C1 segment of cervical spinal cord (tissue), 14 donors: ENCODE results near the gene ZNF469.

Experiments
- DNase-seq, 14 donors: peaks; one replicate each; lab custom pipeline; 2025; lab: John Stamatoyannopoulos, UW

The ZNF469 gene, protein sequence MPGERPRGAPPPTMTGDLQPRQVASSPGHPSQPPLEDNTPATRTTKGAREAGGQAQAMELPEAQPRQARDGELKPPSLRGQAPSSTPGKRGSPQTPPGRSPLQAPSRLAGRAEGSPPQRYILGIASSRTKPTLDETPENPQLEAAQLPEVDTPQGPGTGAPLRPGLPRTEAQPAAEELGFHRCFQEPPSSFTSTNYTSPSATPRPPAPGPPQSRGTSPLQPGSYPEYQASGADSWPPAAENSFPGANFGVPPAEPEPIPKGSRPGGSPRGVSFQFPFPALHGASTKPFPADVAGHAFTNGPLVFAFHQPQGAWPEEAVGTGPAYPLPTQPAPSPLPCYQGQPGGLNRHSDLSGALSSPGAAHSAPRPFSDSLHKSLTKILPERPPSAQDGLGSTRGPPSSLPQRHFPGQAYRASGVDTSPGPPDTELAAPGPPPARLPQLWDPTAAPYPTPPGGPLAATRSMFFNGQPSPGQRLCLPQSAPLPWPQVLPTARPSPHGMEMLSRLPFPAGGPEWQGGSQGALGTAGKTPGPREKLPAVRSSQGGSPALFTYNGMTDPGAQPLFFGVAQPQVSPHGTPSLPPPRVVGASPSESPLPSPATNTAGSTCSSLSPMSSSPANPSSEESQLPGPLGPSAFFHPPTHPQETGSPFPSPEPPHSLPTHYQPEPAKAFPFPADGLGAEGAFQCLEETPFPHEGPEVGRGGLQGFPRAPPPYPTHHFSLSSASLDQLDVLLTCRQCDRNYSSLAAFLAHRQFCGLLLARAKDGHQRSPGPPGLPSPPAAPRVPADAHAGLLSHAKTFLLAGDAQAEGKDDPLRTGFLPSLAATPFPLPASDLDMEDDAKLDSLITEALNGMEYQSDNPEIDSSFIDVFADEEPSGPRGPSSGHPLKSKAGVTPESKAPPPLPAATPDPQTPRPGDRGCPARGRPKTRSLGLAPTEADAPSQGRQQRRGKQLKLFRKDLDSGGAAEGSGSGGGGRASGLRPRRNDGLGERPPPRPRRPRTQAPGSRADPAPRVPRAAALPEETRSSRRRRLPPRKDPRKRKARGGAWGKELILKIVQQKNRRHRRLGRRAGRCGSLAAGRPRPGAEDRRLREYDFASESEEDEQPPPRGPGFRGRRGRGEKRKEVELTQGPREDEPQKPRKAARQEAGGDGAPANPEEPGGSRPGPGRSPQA (N-terminal part only)

DNA sequence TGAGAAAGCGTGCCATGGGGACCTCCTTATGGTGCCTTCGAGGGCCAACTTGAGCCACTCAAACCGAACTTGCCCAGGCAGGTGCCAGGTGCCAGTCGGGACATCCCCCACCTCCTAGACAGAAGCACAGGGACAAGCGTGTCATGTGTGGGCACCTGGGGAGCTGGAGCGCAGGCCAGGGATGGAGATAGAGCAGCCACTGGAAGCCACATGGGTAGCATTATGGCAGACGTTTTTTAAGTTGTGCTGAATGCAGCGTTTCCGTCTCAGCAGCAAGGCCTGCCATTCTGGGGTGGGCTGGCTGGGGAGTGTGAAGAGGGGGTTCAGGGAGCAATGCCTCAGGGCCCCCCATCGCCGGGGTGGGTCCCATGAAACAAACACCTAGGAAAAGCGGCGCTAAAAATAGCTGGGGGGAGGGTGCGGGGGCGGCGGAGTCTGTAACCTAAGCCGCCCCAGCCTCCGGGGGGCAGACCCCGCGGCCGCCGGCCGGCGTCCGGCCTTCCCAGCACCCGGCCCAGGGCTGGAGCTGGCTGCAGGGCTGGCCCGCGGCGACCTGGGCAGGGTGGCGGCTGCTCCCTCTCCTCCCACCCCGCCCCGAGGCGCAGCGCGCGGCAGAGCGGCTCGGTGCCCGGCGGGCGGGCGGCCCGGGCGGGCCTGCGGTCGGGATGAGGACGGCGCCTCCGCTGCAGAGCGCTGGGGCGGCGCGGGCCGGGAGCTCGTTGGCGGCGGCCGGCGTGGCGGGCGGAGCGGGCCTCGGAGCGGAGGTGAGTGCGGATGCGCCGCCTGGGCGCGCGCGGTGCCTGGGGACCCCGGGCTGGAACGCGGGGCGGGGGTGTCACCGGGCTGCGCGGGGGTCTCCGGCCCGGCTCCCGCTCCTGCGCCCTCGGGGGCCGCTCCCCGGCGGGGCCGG, at the start of gene ZNF469:
ZNF469 (plus strand) TSS at position 469 of the 910 bp plus-strand sequence. CDS start 44,512 bp downstream, outside the sequence.
- DNase-seq: peak in 2 of 14 donors; percentile 23 to 34

DNA sequence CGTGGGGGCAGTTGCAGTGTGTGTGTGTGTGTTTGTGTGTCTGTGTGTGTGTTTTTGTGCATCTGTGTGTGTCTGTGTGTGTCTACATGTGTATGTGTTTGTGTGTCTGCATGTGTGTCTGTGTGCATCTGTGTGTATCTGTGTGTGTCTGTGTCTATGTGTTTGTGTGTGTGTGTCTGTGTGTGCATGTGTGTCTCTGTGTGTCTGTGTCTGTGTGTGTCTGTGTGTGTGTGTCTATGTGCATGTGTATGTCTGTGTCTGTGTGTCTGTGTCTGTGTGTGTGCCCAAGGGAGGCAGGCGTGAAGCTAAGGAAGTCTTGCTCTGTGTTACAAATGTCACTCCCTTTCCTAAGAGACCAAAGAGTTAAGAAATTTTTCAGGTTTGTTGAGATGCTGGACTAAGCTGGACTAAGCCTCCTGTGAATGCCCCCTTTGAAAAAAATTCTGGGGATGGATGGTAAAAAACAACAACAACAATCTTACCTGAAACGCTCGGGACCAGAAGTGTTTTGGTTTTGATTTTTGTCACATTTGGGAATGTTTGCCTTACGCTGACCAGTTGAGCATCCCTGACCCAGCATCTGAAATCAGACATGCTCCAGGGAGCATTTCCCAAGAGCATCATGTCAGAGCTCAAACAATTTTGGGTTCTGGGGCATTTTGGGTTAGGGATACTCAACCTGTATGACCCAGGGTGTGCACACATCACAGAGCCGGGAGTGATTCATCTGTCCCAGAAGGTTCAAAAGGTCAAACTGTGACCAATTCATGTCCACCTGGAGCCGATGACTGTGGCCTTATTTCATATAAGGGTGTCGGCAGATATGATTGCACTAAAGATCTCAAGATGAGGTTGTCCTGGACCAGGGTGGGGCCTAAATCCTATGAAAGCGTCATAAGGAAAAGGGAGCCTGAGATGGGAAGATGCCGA, 48.6 kb upstream of the ZNF469 start:
- DNase-seq: no peak

DNA sequence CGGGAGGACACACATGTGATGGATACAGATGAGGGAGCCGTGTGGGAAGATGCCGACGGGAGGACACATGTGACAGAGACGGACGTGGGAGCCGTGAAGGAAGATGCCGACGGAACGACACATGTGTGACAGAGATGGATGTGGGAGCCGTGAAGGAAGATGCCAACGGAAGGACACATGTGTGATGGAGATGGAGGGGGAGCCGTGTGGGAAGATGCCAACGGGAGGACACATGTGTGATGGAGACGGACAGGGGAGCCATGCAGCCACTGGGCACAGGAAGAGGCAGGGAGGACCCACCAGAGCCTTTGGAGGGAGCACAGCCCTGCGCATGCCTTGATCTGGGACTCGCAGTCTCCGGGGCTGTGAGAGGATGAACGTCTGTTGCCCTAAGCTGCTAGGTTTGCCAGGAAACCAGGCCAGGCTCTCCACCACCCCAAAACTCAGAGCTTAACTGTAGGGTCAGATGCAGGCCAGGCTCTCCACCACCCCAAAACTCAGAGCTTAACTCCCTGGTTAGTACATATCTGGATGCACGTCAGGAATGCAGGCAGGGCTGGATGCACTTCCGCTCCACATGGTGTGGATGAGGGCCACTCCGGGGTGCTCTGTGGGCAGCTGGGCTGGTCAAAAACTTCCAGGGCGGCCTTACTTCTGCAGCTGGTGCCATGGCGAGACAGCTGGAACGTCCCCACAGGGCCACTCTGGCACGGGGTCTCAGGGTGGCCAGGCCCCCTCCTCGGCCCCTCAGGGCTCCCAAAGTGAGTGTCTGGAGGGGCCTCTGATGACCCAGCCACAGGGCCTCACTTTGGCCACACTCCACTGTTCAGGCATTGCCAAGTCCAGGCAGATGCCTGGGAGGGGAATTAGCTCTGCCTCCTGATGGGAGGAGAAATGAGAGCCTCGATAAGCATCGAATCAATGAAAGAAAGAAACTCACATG, 47.7 kb upstream of the ZNF469 start:
- no peak for DNase-seq

DNA sequence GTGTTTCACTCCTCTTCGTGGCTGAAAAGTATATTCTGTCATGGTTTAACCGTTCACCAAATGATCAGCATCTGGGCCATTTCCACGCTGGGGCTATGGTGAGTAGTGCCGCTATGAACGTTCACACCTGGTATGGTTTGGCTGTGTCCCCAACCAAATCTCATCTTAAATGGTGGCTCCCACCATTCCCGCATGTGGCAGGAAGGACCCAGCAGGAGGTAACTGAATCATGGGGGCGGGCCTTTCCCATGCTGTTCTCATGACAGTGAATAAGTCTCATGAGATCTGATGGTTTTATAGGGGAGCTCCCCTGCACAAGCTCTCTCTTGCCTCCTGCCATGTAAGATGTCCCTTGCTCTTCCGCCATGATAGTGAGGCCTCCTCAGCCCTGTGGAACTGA, 45.7 kb upstream of the ZNF469 start:
- DNase-seq: no peak

DNA sequence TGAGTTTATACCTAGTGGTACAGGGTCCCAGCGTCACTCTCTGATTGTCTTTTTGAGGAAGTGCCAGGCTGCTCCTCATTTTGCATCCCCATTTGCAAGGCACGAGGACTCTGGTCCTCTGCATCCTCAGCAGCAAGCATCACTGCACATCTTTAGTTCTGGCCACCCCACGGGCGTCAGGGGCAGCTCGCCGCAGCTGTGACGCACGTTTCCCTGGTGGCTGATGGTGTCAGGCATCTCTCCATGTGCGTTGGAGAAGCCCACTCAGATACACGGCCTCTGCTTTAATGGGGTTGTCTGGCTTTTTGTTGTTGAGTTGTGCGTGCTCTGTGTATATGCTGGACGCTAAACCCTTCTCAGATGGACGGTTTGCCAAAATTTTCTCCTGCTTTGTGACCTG, 45.2 kb upstream of the ZNF469 start:
- DNase-seq: no peak

DNA sequence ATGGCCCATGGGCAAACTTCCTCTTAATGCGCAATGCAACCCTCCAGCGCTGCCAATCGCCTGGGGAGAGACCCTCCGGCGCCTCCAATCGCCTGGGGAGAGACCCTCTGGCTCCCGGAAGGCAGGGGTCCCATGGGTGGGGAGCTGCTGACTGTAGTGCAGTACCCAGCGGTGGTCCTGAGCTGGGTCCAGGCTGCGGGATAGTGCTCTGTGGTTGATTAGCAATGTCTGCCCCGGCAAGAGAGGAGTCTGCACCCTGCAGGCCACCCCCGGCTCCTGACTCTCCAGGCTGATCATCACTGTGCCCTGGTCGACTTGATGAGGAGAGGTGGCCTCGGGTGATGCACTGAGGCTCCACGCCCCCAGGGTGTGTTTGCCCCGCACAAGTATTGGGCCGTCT, 44.6 kb upstream of the ZNF469 start:
- DNase-seq: no peak

DNA sequence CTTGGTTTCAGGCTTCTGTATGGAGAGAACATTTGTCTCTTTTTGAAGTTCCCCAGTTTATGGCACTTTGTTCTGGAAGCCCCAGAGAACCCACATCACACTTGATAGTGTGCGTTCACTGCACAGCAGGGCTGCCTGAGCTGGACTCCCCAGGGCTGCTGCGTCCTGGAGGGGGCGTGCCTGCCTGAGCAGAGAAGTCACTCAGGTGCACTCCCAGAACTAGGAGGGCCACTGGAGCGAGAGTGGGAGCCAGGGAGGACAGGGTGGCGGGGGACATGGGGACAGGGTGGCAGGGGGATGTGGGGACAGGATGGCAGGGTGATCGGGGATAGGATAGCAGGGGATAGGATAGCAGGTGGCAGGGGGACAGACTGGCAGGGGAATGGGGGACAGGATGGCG, 43.9 kb upstream of the ZNF469 start:
- DNase-seq: no peak

DNA sequence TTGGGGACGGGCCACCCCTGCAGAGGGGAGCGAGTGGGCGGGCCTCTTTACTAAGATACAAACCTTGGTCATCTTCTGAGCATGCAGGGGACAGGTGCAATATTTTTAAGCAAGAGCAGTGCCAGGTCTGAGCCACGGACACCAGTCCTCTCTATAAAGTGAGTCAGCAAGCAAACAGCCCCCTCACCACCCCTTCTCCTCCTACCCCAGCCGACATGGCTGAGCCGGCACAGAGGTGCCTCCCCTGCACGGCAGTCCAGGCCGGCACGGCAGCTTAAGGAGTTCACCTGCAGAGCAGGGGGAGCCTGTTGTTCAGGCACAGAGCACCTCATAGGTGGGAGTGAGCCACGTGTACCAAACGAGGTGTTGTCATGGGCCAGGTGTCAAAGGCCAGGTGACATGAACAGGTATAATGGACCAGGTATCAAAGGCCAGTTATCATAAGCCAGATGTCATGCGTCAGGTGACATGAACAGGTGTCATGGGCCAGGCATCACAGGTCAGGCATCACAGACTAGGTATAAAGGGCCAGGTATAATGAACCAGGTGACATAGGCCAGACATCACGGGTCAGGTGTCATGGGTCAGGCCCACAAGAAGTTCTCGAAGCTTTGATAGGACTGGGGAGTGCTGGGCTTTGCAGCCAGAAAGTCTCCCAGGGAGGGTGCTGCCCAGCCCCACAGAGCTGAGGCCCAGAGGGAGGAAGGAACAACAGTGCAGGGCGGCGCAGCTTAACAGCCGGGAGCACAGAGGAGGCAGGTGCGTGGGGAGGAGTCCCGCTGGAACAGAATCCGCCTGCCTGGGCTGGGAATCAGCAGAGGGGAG, 42.6 kb upstream of the ZNF469 start:
- no peak for DNase-seq

DNA sequence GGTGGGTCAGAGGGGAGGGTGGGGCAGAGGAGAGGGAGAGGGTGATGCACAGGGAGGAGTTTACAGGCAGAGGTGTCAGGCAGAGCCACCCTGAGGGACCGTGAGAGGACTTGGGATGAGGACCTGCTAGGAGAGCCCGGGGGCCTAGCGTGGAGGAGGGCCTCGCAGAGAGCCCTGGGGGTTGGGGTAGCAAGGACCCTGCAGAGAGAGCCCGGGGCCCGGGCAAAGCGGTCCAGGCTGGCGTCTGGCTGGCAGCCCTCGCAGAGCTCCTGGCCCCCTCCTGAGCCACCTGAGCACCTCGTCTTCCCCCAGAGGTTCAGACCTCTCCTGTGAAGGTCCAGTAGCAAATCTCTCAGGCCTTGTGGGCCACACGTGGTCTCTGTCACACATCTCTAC, 42.0 kb upstream of the ZNF469 start:
- no peak for DNase-seq

DNA sequence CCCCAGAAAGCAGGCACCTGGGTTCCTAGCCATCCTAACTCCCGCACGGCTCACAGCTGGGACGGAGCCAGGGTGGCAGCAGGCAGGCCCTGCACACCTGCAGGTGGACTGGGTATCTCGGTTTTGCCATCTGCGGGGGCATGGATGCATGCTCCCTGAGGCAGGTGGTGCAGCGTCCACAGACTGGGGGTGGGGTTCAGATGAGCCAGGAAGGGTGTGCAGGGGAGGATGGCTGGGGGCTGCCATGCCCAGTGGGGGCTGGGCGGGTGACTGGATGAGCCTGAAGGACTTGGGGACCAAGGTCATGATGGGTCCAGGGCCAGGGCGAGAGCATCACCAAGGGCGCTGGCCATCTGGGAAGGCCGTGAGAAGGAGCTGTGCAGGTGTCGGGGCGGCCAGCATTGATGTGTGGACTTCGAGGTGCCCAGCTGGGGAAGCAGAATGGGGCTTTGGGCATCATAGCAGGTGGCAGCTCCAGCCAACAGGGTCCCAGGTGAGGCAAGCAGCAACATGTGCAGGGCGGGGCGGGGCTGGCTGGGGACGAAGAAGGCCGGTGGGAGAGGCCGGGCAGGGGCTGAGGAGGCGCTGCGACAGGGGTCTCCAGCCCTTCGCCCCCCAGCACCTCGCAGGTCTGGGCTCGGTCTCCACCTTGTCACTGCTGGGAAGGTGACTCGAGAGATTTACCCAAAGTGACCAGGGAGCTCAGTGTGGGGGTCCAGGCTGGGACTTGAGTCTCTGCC, 41.0 kb upstream of the ZNF469 start:
- DNase-seq: no peak

DNA sequence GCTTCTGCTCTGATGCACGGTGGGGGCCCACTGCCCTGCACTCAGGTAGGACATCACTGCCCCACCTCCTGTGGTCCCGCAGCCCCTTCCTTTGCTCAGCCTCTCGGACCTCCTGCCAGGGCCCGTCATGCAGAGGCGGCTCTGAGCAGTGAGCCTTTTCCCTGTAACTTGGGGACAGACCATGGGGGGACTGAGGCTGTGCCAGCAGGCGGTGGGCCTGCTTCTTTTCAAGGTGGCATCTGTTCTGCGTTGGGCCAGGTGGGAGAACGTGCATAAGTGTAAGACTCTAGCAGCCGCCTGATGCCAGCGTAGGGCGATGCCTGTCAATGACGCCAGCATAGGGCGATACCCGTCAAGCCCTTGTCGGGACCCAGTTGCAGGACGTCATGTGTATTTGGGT, 40.3 kb upstream of the ZNF469 start:
- DNase-seq: no peak

DNA sequence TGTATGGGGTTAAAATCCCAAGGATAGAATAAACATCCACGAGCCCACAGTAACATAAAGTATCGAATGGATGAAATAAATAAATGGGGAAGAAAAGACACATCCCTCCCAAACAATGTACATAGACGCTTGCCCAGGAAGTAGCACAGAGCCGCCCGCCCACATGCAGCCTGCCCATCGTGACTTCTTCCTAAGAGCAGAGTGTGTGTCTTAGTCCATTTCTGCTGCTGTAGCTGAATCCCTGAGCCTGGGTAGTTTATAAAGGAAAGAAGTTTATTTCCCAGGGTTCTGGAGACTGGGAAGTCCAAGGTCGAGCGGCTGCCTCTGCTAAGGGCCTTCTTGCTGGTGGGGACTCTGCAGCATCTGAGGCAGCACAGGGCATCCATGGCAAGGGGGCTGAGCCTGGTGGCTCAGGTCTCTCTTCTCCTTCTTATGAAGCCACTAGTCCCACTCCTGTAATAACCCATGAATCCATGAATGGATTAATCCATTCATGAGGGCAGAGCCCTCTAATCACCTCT, 39.4 kb upstream of the ZNF469 start:
- no peak for DNase-seq

DNA sequence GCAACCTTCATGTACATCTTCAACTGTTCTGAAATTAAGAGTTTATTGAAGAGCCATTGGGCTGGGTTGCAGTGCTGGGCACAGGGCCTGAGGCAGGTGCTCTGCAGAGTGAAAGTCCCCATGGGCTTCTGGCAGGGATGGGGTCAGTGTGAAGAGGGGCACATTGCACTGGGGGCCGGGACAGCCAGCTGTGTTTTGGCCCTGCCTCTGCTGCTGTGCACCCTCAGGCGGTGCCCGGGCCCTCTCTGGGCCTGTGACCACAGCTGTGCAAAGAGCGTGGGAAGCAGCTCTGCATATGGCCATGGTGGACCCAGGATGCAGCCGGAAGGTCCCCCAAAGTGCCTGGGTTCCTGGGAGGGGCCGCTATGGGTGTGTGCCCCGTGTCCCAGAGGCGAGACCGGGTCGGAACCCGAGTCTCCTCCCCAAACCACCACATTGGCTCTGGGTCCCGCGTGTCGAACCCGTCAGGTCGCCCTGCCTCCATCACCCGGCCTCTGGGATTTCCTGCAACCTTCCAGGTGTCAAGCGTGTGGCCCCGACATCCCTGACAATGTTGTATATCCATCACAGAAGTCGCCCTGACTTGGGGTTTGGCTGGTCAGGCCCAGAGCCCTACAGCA, 38.2 kb upstream of the ZNF469 start:
- DNase-seq: no peak

DNA sequence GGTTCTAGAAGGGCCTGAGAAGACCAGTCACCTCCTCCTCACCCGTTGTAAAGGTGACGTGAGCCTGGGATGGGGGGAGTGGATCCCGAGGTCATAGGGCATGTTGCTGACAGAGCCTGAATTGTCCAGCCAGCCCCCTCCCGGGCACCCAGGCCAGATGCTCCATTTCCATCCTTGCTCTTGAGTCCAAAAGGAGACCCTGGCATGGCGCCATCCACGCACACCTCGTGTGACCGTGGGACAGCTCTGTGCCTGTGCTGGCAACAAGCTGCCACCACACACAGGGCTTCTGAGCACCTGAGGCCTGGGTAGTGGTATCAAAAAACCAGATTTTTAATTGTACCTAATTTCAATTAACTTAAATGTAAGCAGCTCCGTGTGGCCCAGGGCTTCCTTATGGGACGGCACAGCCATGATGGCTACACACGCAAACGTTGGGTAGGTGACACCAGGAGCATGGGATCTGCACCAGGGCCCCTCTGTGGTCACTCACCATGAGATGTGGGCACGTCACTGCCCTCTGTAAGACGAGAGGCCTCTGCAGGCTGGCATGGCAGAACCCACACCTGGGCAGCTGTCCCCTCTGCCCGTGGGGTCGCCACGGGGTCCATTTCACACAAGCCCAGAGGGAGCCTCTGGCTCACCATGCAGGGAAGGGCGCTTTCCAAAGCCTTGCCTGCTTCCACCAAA, 37.6 kb upstream of the ZNF469 start:
- no peak for DNase-seq

DNA sequence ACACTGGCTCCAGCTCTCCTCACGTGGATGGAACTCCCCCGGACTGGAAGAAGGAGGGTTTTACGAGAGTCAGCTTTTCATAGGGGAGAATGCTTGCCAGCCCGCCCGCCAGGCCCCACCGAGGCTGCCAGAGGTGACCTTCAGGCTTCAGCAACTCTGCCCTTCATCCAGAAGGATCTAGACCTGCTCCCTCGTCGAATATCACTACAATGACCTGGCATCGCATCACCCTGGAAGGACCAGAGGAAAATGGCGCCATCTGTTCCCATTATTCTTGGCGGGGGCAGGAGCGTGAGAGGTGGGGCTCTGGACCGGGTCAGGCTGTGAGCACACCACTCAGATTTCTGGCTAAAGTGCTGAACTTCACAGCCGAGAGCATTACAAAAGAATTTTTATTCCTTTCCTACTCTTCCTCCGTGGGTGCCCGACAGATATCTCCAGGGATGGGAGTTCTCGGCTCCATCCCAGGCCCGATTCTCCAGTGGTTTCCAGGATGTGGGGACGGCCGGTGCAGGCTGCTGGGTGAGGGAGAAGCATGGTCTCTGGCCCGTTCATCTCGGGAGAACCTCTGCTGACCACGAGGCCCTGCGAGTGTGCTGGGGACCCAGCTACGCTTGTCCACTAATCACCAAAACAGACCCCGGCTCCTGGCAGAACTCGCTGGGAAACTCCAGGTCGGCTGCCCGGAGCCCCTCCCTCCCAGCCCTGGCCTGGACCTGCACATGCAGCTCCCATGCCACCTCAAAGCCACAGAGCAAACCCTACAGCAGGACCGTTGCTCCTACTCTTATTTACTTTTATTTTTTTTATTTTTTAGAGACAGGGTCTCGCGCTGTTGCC, 36.8 kb upstream of the ZNF469 start:
- no peak for DNase-seq
